ENCODE results near the gene BTBD2.
A peak's percentile ranks its signal among the peaks of the same experiment; 100 is the strongest.

The BTBD2 gene

GRCh38 chr19:2050991-2051772 is 35.7 kb upstream of the BTBD2 start, which contains the start of gene MKNK2:
MKNK2 (minus strand) TSS chr19:2051244; CDS start chr19:2050851, 393 bp downstream.
- peak; percentile 90 to 98 (median 97) for DNase-seq (ENCODE audit: low read depth in 3 of 3, low spot score in 1 of 3)

- DNase-seq (ENCODE audit: low read depth in 3 of 3, low spot score in 1 of 3): no peak
Observed at GRCh38 chr19:2050349-2050990, 35.0 kb upstream of the BTBD2 start.

- peak in 1 of 3 donors; percentile 37 for DNase-seq (ENCODE audit: low read depth in 3 of 3, low spot score in 1 of 3)
Observed at GRCh38 chr19:2049741-2050348, 34.3 kb upstream of the BTBD2 start.

GRCh38 chr19:2048959-2049740 is 33.6 kb upstream of the BTBD2 start:
- DNase-seq (ENCODE audit: low read depth in 3 of 3, low spot score in 1 of 3): no peak

- no peak for DNase-seq (ENCODE audit: low read depth in 3 of 3, low spot score in 1 of 3)
Observed at GRCh38 chr19:2048104-2048958, 32.8 kb upstream of the BTBD2 start.

- no peak for DNase-seq (ENCODE audit: low read depth in 3 of 3, low spot score in 1 of 3)
Observed at GRCh38 chr19:2047449-2048103, 32.1 kb upstream of the BTBD2 start.

- DNase-seq (ENCODE audit: low read depth in 3 of 3, low spot score in 1 of 3): no peak
Observed at GRCh38 chr19:2047076-2047448, 31.5 kb upstream of the BTBD2 start.

GRCh38 chr19:2046046-2046907 is 30.8 kb upstream of the BTBD2 start:
- no peak for DNase-seq (ENCODE audit: low read depth in 3 of 3, low spot score in 1 of 3)

GRCh38 chr19:2045501-2046045 is 30.1 kb upstream of the BTBD2 start:
- DNase-seq (ENCODE audit: low read depth in 3 of 3, low spot score in 1 of 3): no peak

GRCh38 chr19:2044709-2045500 is 29.4 kb upstream of the BTBD2 start:
- DNase-seq (ENCODE audit: low read depth in 3 of 3, low spot score in 1 of 3): no peak

- DNase-seq (ENCODE audit: low read depth in 3 of 3, low spot score in 1 of 3): no peak
Observed at GRCh38 chr19:2043961-2044708, 28.6 kb upstream of the BTBD2 start.

- no peak for DNase-seq (ENCODE audit: low read depth in 3 of 3, low spot score in 1 of 3)
Observed at GRCh38 chr19:2043251-2043641, 27.7 kb upstream of the BTBD2 start.

GRCh38 chr19:2042485-2043250 is 27.2 kb upstream of the BTBD2 start:
- no peak for DNase-seq (ENCODE audit: low read depth in 3 of 3, low spot score in 1 of 3)

GRCh38 chr19:2041683-2042484 is 26.4 kb upstream of the BTBD2 start:
- DNase-seq (ENCODE audit: low read depth in 3 of 3, low spot score in 1 of 3): peak; percentile 99 to 100 (median 100)

GRCh38 chr19:2041433-2041682 is 25.8 kb upstream of the BTBD2 start:
- DNase-seq (ENCODE audit: low read depth in 3 of 3, low spot score in 1 of 3): no peak
